HEK293T (cell line): ENCODE data around the gene IL9R.
"Not testable (repeated sequence)": the region's sequence is repeated elsewhere in the genome, so short reads cannot be mapped to it uniquely, and the experiment has no call there.

Experiments used
- CTCF ChIA-PET: fragments of 350-600 bp; formaldehyde crosslinking; extraction: SDS; loops from one replicate; lab custom pipeline; 2021; ENCODE audit warnings: antibody characterized with exemption, inconsistent platforms; lab: Yijun Ruan, JAX
- POLR2A ChIA-PET: fragments of 350-600 bp; formaldehyde crosslinking; extraction: SDS; loops from one replicate; lab custom pipeline; 2020; ENCODE audit warnings: antibody characterized with exemption, inconsistent platforms; lab: Yijun Ruan, JAX
- DNase-seq: peaks from one replicate; pipeline ENCODE4 v3.0.0; 2012; ENCODE audit warnings: mixed read lengths; ENCODE audit errors: extremely low spot score
- ARNT ChIP-seq: fragments of 450-650 bp; IDR thresholded peaks from 2 replicates; pipeline ENCODE4 v1.6.1; 2017; ENCODE audit warnings: mild to moderate bottlenecking
- BHLHE40 ChIP-seq: fragments of 450-650 bp; IDR thresholded peaks from 2 replicates; pipeline ENCODE4 v1.6.1; 2016; ENCODE audit warnings: mild to moderate bottlenecking, moderate library complexity, borderline replicate concordance
- CTBP1 ChIP-seq: fragments of 450-650 bp; IDR thresholded peaks from 2 replicates; pipeline ENCODE4 v1.6.1; 2016; ENCODE audit warnings: borderline replicate concordance
- ELF4 ChIP-seq: fragments of 450-650 bp; IDR thresholded peaks from 2 replicates; pipeline ENCODE4 v1.6.1; 2017; ENCODE audit warnings: antibody characterized with exemption
- FOXA1 ChIP-seq: fragments of 450-650 bp; IDR thresholded peaks from 2 replicates; pipeline ENCODE4 v1.6.1; 2016; ENCODE audit warnings: mild to moderate bottlenecking
- FOXK2 ChIP-seq: fragments of 450-650 bp; IDR thresholded peaks from 2 replicates; pipeline ENCODE4 v1.6.1; 2016; ENCODE audit warnings: mild to moderate bottlenecking
- FOXM1 ChIP-seq: fragments of 450-650 bp; IDR thresholded peaks from 2 replicates; pipeline ENCODE4 v1.6.1; 2017; ENCODE audit warnings: mild to moderate bottlenecking, borderline replicate concordance
- HDGF ChIP-seq: fragments of 450-650 bp; IDR thresholded peaks from 2 replicates; pipeline ENCODE4 v1.6.1; 2017; ENCODE audit warnings: antibody characterized with exemption, borderline replicate concordance
- L3MBTL2 ChIP-seq: fragments of 450-650 bp; conservative IDR thresholded peaks from 2 replicates; pipeline ENCODE4 v1.6.1; 2016; ENCODE audit warnings: mild to moderate bottlenecking
- LEF1 ChIP-seq: fragments of 450-650 bp; IDR thresholded peaks from 2 replicates; pipeline ENCODE4 v1.6.1; 2017; ENCODE audit warnings: mild to moderate bottlenecking, borderline replicate concordance
- NFRKB ChIP-seq: fragments of 450-650 bp; IDR thresholded peaks from 2 replicates; pipeline ENCODE4 v1.6.1; 2016; ENCODE audit warnings: mild to moderate bottlenecking, moderate library complexity
- SP1 ChIP-seq: fragments of 450-650 bp; IDR thresholded peaks from 2 replicates; pipeline ENCODE4 v1.6.1; 2017
- SUZ12 ChIP-seq: fragments of 450-650 bp; IDR thresholded peaks from 2 replicates; pipeline ENCODE4 v1.6.1; 2016; ENCODE audit warnings: mild to moderate bottlenecking
- TARDBP ChIP-seq: fragments of 450-650 bp; IDR thresholded peaks from 2 replicates; pipeline ENCODE4 v1.6.1; 2016
- ZNF384 ChIP-seq: fragments of 450-650 bp; IDR thresholded peaks from 2 replicates; pipeline ENCODE4 v1.6.1; 2016
- TF ChIP-seq, protein P1 (sequence below): fragments of 450-650 bp; IDR thresholded peaks from 2 replicates; pipeline ENCODE4 v1.6.1; 2016

IL9R gene

GRCh38 chrX:155983326-155983725, 14.2 kb upstream of the IL9R start:
- ChIA-PET CTCF (no interaction called here), POLR2A (no interaction called here)
- TF ChIP-seq SUZ12: no peak
- no peak for DNase-seq

DNA sequence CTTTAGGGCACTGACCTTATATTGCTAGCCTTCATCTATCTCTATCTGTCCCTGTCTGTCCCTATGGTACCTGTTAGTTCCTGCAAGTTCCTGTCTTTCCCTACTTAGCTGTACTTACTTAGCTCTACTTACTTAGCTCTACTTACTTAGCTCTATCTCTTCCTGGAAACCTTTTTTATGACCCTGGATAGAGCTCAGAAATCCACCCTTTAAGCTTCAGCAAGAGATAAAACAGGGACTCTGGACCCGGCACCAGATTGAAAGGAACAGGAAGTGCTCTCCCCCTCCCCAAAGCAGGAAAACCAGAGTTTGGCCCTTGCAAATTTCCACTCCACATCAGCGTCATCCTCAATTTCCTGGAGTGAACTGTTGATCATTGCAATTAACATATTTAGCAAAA, 12.3 kb upstream of the IL9R start:
- POLR2A ChIA-PET: no interaction called here
- DNase-seq: no peak
- CTCF ChIA-PET: no interaction called here
- TF ChIP-seq SUZ12 (no peak), FOXA1 (no peak), SP1 (no peak), ELF4 (no peak), TARDBP (no peak), LEF1 (no peak), ZNF384 (no peak), FOXM1 (no peak), NFRKB (no peak), BHLHE40 (no peak), L3MBTL2 (no peak), ARNT (no peak), CTBP1 (no peak), HDGF (no peak), FOXK2 (no peak)
- TF ChIP-seq, protein P1, sequence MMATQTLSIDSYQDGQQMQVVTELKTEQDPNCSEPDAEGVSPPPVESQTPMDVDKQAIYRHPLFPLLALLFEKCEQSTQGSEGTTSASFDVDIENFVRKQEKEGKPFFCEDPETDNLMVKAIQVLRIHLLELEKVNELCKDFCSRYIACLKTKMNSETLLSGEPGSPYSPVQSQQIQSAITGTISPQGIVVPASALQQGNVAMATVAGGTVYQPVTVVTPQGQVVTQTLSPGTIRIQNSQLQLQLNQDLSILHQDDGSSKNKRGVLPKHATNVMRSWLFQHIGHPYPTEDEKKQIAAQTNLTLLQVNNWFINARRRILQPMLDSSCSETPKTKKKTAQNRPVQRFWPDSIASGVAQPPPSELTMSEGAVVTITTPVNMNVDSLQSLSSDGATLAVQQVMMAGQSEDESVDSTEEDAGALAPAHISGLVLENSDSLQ: no peak

DNA sequence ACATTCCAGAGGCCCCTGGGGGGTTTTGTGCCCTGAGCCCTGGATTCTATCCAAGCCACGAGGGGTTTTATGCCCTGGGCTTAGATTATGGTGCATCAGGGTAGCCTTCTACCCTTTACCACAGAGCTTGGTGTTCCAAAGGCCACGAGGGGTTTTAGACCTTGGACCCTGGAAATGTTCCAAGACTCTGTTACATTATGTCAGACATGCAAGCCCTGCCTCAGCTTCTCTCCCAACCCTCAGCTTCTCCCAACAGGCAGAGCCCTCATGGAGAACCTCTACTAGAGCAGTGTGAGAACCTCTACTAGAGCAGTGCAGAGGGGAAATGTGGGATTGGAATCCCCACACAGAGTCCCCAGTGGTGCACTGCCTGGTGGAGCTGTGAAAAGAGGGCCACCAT, 10.5 kb upstream of the IL9R start:
- DNase-seq, CTCF ChIA-PET, POLR2A ChIA-PET: not testable (repeated sequence)

- ChIA-PET CTCF (no interaction called here), POLR2A (no interaction called here)
- TF ChIP-seq TARDBP: no peak
- no peak for TF ChIP-seq L3MBTL2
- TF ChIP-seq ARNT: no peak
- TF ChIP-seq NFRKB: no peak
- TF ChIP-seq, protein P1: no peak
- TF ChIP-seq HDGF: no peak
- TF ChIP-seq LEF1: no peak
- no peak for TF ChIP-seq FOXM1
- TF ChIP-seq SUZ12: no peak
- no peak for TF ChIP-seq SP1
- no peak for TF ChIP-seq FOXA1
- no peak for TF ChIP-seq BHLHE40
- TF ChIP-seq FOXK2: no peak
- TF ChIP-seq CTBP1: no peak
- TF ChIP-seq ELF4: no peak
- no peak for TF ChIP-seq ZNF384
- no peak for DNase-seq
Observed at GRCh38 chrX:155988859-155989258, 8.6 kb upstream of the IL9R start.

DNA sequence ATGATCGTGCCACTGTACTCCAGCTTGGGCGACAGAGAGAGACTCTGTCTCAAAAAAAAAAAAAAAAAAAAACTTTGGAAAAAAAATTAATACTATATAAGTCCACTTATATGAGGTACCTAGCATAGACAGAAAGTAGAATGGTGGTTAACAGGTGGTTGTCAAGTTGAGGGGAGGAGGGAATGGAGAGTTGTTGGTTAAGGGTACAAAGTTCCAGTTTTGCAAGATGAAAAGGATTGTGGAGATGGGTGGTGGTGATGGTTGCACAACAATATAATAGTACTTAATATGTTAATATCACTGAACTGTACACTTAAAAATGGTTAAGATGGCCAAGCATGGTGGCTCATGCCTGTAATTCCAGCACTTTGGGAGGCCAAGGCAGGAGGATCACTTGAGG, 4.1 kb upstream of the IL9R start:
- DNase-seq: no peak
- ChIA-PET CTCF (no interaction called here), POLR2A (no interaction called here)
- TF ChIP-seq FOXK2 (no peak), FOXM1 (no peak), CTBP1 (no peak), ARNT (no peak), ZNF384 (no peak), TARDBP (no peak), SUZ12 (no peak), LEF1 (no peak), BHLHE40 (no peak), NFRKB (no peak), SP1 (no peak), ELF4 (no peak), FOXA1 (no peak)
- TF ChIP-seq, protein P1: no peak

GRCh38 chrX:155995321-155995875, 2.1 kb upstream of the IL9R start:
- POLR2A ChIA-PET: no interaction called here
- TF ChIP-seq LEF1 (no peak), TARDBP (no peak), HDGF (no peak), SUZ12 (no peak), ZNF384 (no peak), FOXA1 (no peak), FOXM1 (no peak), SP1 (no peak), L3MBTL2 (no peak), FOXK2 (no peak), BHLHE40 (no peak), ARNT (no peak), NFRKB (no peak), CTBP1 (no peak), ELF4 (no peak)
- TF ChIP-seq, protein P1: no peak
- no peak for DNase-seq
- CTCF ChIA-PET: no interaction called here
